ENCODE results near the gene CCDC28A.

DNA sequence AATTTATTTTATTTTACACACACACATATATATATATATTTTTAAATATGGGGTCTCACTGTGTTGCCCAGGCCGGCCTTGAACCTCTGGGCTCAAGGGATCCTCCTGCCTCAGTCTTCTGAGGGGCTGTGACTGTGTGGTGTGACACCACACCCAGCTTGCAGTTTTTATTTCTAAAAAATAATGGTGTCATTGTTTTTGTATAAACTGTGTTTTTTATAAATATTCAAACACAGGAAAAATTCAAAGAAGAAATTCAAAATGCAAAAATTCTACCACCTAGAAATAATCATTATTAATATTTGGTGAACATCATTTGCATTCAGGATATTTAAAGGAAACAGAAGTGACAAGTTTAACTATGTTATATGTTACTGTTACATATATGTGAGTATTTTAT lies 3.1 kb downstream of the CCDC28A start:
- no peak for TF ChIP-seq RARB (CRISPR knock-in tag; IDR thresholded peaks at IDR 0.05)
- TF ChIP-seq TOX (CRISPR knock-in tag; IDR thresholded peaks at IDR 0.05; ENCODE audit: borderline replicate concordance): no peak
- no peak for TF ChIP-seq GLIS3 (CRISPR knock-in tag; IDR thresholded peaks at IDR 0.05)
- no peak for TF ChIP-seq ZNF70 (CRISPR knock-in tag; IDR thresholded peaks at IDR 0.05)
- TF ChIP-seq ZFP3 (CRISPR knock-in tag; IDR thresholded peaks at IDR 0.05): no peak
- no peak for TF ChIP-seq ZNF565 (CRISPR knock-in tag; conservative IDR thresholded peaks at IDR 0.05; ENCODE audit: low read depth)
- TF ChIP-seq, protein P1, sequence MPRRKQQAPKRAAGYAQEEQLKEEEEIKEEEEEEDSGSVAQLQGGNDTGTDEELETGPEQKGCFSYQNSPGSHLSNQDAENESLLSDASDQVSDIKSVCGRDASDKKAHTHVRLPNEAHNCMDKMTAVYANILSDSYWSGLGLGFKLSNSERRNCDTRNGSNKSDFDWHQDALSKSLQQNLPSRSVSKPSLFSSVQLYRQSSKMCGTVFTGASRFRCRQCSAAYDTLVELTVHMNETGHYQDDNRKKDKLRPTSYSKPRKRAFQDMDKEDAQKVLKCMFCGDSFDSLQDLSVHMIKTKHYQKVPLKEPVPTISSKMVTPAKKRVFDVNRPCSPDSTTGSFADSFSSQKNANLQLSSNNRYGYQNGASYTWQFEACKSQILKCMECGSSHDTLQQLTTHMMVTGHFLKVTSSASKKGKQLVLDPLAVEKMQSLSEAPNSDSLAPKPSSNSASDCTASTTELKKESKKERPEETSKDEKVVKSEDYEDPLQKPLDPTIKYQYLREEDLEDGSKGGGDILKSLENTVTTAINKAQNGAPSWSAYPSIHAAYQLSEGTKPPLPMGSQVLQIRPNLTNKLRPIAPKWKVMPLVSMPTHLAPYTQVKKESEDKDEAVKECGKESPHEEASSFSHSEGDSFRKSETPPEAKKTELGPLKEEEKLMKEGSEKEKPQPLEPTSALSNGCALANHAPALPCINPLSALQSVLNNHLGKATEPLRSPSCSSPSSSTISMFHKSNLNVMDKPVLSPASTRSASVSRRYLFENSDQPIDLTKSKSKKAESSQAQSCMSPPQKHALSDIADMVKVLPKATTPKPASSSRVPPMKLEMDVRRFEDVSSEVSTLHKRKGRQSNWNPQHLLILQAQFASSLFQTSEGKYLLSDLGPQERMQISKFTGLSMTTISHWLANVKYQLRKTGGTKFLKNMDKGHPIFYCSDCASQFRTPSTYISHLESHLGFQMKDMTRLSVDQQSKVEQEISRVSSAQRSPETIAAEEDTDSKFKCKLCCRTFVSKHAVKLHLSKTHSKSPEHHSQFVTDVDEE (CRISPR knock-in tag; IDR thresholded peaks at IDR 0.05): no peak
- no peak for TF ChIP-seq BACH2 (CRISPR knock-in tag; IDR thresholded peaks at IDR 0.05; ENCODE audit: borderline replicate concordance)

Measured in SK-N-SH treated with all-trans-retinoic acid at 6 μM for 48 hours (cell line).